Kidney tubule cell (primary cell): ENCODE measurements around the gene XPNPEP2.

Source experiments
- DNase-seq: peaks from one replicate; pipeline ENCODE4 v3.0.0-alpha.2; 2018; ENCODE audit warnings: low spot score

The XPNPEP2 gene

DNA sequence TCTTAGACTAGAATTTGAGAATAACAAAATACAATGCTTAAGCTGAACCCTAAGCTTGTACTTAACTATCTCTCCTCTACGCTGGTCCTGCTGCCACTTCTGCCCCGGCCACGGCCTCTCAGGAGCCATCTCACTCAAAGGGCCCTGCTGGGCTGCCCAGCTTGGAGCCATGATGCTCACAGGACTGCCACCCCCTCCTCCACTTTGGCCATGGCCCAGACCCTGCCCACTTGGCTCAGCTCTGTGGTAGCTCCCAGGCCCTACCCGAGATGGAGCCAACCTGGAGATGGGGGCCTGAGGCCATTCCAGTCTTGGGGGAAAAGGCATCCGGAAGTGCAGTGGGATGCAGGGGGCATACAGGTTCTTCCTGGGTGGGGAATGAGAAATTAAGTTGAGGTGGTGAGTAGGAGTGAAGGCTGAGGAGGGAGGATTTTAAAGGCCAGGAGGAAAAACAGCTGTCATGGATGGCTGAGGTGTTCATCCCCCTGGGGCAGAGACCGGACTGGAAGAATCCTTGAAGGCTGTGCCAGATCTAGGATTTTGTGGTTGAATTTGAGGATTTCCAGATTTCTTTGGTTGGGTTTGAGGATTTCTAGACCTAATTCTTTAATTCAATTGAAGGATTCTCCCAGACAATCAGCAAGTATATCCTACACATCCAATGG is 41.8 kb downstream of the XPNPEP2 start:
- no peak for DNase-seq

- no peak for DNase-seq
Measured at GRCh38 chrX:129781134-129781672, 42.4 kb downstream of the XPNPEP2 start.

DNA sequence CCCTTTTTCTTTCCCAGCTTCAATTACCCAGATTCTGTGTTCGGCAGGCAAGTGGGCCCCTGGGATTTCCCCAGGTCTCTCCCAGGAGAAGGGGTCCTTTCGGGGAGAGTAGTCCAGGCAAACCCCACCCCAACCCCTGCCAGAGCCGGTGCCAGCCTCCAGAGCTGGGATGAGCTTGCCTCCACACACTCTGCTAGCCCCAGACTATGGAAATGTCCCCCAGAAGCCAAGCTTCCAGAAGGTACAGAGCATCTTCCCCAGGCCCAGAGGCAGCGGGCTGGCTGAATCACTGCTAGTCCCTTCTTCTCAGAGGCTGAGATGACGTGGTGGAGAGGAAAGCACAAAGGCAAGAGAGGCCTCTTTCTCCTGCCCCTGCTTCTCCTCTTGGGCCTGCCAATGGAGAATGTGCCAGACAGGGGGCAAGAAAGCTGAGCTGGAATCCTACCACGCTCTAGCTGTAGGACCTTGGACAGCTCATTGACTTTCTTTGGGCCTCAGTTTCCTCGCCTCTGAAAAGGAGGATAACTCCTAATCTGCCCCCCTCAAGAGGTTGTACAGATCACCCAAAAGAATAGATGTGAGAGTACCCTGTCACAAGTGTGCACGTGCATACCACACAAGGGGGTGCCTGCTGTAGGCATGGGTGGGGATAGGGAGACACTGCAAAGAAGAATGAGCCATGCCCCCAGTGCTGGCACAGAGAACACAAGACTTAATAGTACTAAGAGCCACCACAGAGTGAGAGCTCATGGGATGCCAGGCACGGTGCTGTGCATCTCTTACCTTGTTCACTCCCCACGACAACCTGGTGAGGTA is 43.1 kb downstream of the XPNPEP2 start:
- DNase-seq: no peak

DNA sequence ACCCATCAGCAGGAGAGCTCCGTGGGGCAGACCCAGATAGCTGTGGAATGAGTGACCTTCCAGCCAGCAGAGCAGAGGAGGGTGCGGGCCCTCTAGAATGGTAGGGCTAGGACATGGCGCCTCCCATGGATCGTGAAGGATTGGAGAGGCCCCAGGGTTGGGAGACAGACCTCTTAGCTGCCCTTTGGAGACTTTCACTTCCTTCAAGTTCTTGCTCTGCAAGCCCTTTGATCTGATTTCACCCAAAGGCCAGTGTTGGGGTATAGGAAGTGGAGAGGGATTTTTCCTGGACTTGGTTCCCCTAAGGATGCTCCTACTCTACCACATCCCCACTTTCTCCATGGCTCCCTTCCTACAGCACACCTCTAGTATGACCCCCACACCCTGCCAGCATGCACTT is 43.9 kb downstream of the XPNPEP2 start:
- no peak for DNase-seq

DNA sequence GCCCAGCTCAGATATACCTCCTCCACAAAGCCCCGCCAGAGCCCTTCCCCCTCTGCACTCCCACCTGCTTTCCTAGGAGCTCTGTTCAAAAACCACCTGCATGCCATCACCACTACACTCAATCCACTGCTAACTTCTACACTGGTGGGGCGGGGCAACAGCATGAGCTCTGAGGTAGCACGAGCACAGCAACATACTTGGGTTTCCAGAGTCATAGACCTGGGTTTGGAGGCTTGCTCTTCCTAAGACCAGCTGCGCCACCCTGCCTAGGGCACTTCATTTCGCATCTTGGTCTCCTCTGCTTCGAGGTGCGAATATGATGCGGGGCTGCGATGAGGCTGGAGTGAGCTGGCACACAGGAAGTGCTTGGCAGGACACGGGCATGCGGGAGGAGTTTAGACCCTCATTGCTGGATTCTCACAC is 44.5 kb downstream of the XPNPEP2 start:
- DNase-seq: no peak

DNA sequence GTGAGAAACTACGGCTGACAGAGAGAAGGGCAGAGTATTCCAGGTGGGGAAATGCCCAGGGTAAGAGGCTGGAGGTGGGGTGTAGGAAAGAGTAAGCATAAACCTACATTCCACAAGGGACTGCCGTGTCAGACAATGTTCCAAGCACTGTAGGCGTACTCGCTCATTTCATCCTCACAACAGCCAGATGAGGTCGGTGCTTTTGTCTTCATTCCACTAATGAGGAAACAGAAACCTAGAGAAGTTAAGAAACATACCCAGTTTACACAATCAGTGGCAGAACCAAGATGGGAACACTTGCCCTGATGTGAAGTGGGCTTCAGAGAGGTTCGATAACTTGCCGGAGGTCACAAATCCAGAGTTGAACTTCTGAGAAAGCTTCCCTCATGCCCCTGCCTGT is 45.6 kb downstream of the XPNPEP2 start:
- no peak for DNase-seq

GRCh38 chrX:129785160-129785947 is 46.6 kb downstream of the XPNPEP2 start:
- DNase-seq: no peak

- DNase-seq: no peak
Measured at GRCh38 chrX:129786210-129786651, 47.5 kb downstream of the XPNPEP2 start.

DNA sequence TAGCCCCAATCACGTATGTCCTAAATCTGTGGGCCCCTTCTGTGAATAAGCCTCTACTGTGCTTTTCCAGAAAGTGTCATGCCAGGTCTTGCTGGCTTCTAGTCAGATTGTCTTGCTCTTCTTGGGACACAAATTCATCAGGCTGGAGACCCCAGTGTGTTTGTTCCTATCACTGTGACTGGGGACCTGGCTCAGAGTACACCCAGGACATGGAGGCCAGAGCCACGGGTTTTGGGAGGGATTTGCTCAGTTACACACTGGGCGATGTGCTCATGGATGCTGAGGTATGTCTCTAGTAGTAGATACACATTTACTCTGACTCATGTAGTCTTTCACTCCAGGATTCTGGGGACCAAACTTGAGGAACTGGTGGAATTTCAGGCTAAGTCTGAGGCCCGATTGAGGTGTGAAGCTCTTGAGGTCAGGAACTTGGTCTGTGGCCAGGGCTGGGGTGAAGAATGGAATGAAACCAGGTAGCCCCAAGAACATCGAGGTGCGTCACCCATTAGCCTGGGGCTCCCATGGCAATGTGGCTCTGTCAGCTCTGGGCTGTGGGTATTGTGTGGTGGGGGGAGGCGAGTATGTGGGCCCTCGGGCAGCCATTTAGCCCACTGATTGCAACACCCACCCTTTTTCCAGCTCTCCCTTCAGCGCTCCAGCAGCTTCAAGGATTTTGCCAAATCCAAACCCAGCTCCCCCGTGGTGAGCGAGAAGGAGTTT is 48.7 kb downstream of the XPNPEP2 start:
- no peak for DNase-seq

GRCh38 chrX:129788527-129788926 is 49.7 kb downstream of the XPNPEP2 start:
- no peak for DNase-seq

DNA sequence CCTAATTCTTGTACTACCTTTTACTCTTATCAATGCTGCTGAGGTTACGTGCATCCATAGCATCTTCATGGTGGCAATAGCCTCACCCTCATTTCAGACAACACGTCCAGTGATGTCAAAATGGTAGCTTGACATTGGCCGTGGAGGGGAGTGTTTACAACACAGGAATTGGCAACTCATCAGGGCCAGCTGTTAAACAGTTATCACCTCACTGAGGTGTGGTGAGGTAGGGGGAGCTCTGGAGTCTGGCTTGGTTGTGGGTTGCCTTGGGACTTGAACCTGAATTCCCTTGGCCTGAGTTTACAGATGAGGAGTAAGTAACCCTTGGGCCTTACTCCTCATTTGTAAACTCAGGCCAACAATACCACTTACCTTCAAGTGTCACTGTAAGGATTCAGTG is 51.4 kb downstream of the XPNPEP2 start:
- no peak for DNase-seq

DNA sequence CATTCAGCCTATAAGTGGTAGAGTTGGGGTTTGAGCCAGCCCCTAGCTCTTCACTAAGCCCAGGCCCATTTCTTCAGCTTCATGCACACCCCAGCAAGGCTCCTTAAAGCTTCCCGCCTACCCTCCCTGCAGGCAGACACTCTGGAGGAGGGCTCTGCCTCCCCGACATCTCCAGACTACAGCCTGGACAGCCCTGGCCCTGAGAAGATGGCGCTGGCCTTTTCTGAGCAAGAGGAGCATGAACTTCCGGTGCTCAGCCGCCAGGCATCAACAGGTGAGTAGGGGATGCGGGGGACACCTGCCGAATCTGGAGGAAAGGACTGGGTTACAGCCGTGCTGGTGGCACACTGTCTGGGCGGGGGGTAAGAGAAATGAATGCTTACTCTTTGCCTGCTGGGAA is 52.0 kb downstream of the XPNPEP2 start:
- DNase-seq: no peak

DNA sequence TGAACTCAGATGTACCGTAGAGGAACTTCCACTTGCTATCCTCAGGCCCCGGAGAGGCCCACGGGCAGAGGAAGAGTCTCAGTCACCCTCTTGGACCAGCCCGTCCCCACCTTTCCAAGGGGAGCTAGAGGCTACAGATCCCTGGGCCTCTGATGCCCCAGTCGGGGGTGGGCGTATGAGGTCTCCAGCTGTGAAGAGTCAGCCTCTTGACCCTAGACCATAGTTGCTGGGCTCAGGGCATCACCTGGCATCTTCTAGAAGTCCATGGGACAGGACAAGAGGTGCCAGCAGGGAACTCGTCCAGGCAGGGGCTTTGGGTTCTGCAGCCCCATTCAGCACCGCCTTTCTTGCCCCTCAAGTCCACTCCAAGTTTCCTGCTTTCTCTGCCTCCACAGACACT is 52.6 kb downstream of the XPNPEP2 start:
- no peak for DNase-seq

DNA sequence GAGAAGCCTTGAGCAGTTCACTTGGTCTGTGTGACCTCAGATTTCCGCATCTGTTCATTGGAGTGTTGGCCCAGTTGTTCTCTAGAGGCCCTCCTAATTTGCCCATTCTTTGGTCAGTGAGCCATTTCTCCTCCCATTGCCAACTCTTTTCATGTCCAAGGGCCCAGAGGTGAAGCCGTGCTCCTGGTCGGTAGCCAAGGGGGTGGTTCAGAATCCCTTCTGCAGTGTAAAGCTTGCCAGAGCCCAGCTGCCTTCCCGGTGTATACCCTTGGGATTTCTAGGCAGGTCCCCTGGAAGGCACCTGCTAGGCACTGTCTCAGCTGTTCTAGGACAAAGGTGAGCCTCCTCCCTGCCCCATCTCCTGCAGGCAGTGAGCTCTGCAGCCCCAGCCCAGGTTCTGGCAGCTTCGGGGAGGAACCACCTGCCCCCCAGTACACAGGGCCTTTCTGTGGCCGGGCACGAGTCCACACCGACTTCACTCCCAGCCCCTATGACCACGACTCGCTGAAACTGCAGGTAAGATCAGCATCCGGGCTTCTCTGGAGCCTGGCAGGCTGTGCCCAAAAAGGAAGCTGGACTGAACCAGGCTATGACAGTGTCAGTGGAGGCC is 53.3 kb downstream of the XPNPEP2 start:
- no peak for DNase-seq

- no peak for DNase-seq
Measured at GRCh38 chrX:129792586-129793291, 54.0 kb downstream of the XPNPEP2 start.

- no peak for DNase-seq
Measured at GRCh38 chrX:129793604-129794191, 54.9 kb downstream of the XPNPEP2 start.

GRCh38 chrX:129795584-129795983 is 56.8 kb downstream of the XPNPEP2 start:
- no peak for DNase-seq

DNA sequence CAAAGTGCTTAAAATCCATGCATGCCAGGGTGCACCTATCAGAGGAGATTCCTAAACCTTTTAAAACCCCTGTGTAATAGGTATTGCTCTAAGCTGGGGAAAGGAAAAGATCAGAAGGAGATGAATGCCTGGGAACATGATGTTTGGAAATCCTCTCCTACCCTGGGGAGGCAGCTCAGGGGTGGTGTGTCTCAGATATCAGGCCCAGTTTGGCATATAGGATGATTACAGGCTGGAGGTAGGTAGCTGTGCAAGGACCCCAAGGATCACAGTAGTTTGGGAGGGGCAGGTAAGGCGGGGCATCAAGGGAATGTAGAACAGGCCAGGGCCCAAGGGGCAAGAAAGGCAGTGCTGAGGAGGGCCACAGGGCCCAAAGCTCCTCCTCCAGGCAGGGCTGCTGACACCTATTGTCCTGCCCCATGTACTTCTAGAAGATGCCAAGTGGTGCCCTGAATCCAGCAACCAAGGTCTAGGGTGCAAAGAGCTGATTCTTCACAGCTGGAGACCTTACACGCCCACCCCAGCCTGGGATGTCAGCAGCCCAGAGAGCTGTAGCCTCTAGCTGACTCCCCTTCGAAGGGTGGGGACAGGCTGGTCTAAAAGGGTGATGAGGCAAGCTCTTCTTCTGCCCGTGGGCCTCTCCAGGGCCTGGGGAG is 58.6 kb downstream of the XPNPEP2 start:
- no peak for DNase-seq

DNA sequence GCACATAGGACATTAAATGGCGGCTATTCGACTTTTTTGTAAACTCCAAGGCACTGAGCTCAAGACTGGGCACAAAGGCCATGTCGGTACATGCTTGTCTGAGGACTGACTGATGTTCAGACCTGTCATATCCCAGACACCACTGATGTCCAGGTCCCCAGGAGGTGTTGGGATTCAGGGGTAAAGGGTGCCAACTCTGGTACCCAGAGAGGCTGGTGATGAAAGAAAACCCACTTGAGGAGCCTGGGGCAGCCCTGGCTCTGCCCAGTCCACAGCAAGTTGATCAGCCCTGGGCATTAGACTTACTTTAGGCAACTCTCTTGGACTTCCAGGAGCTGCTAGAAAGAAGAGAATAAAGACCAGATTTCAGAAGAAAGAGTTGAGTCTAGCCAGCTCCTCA is 59.7 kb downstream of the XPNPEP2 start:
- no peak for DNase-seq

DNA sequence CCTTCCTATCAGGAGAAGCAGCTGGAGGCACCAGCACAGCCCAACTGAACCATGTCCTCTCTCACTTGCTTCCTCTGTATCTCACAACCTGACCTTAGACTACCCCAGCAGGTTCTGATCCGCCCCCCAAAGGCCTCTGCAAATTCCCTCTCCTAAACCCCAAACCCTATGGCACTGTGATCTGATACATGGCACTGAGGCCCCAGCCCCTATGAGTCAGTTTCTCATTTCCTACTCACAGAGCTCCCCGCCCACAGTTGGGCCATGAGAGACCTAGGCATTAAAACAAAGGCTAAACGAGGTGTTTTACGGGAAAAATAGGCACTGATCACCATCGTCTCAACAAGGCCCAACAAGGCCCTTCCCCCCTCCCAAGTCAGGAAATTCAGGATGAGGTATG is 60.1 kb downstream of the XPNPEP2 start:
- no peak for DNase-seq
